HEK293 (cell line): ENCODE results near the gene CCDC57.

ENCODE experiments used
- CTCF ChIA-PET: fragments of 350-600 bp; formaldehyde crosslinking; extraction: SDS; loops from one replicate; lab custom pipeline; 2021; ENCODE audit warnings: antibody characterized with exemption; lab: Yijun Ruan, JAX
- POLR2A ChIA-PET: fragments of 300-600 bp; formaldehyde crosslinking; extraction: SDS; loops from one replicate; lab custom pipeline; 2020; ENCODE audit warnings: antibody characterized with exemption, inconsistent platforms; lab: Yijun Ruan, JAX
- H3K27ac ChIP-seq: fragments of 200-500 bp; sonication (Bioruptor generic); 2 replicates; pipeline ENCODE4 v1.5.1; 2014; ENCODE audit warnings: low read depth, low read length, control low read depth, inconsistent platforms; ENCODE audit errors: extremely low read depth
- H3K36me3 ChIP-seq, 2 experiments: fragments of 200-500 bp in 1 of 2; sonication (Bioruptor generic) in 1 of 2; 1 replicate in 1 of 2; 2 replicates in 1 of 2; pipeline ENCODE4 v1.5.1; 2014 to 2017; ENCODE audit warnings: inconsistent platforms in 2 of 2, low read length in 2 of 2; ENCODE audit not compliant: control insufficient read depth in 2 of 2, insufficient read depth in 1 of 2
- H3K4me1 ChIP-seq: fragments of 200-500 bp; sonication (Bioruptor generic); 2 replicates; pipeline ENCODE4 v1.5.1; 2014; ENCODE audit warnings: mild to moderate bottlenecking, low read length, inconsistent platforms; ENCODE audit not compliant: control insufficient read depth, insufficient read depth
- H3K4me3 ChIP-seq: 2 replicates; pipeline ENCODE4 v1.5.1; 2011; ENCODE audit warnings: low read depth, mild to moderate bottlenecking, control low read depth, low read length, moderate library complexity
- H3K9me3 ChIP-seq: fragments of 200-500 bp; sonication (Bioruptor generic); 2 replicates; pipeline ENCODE4 v1.5.1; 2014; ENCODE audit warnings: low read depth, low read length, inconsistent platforms; ENCODE audit not compliant: control insufficient read depth, insufficient read depth
- FEZF1 ChIP-seq: fragments of 450-650 bp; formaldehyde crosslinking; IDR thresholded peaks from 2 replicates; pipeline ENCODE4 v1.5.1; 2016; ENCODE audit warnings: missing biosample characterization, missing genetic modification characterization
- HOXA7 ChIP-seq: sonication (generic); formaldehyde crosslinking; IDR thresholded peaks from 2 replicates; pipeline ENCODE4 v1.8.1; 2022; ENCODE audit warnings: missing genetic modification reagents, borderline replicate concordance
- ZFP37 ChIP-seq: fragments of 450-650 bp; formaldehyde crosslinking; IDR thresholded peaks from 2 replicates; pipeline ENCODE4 v1.5.1; 2016; ENCODE audit warnings: missing biosample characterization, missing genetic modification characterization
- ZIC2 ChIP-seq: fragments of 450-650 bp; formaldehyde crosslinking; IDR thresholded peaks from 2 replicates; pipeline ENCODE4 v1.5.1; 2016; ENCODE audit warnings: missing biosample characterization, missing genetic modification characterization
- ZNF23 ChIP-seq: fragments of 450-650 bp; formaldehyde crosslinking; IDR thresholded peaks from 2 replicates; pipeline ENCODE4 v1.5.1; 2016; ENCODE audit warnings: missing biosample characterization, missing genetic modification characterization, borderline replicate concordance
- ZNF24 ChIP-seq: fragments of 450-650 bp; formaldehyde crosslinking; IDR thresholded peaks from 2 replicates; pipeline ENCODE4 v1.5.1; 2016; ENCODE audit warnings: missing biosample characterization, missing genetic modification characterization
- ZNF274 ChIP-seq, 2 experiments: fragments of 200-500 bp in 1 of 2; fragments of 450-650 bp in 1 of 2; sonication (Bioruptor generic) in 1 of 2; formaldehyde crosslinking in 1 of 2; IDR thresholded peaks; 2 replicates each; pipeline versions ENCODE4 v1.5.1 to v1.6.1; 2014 to 2016; ENCODE audit warnings: borderline replicate concordance in 1 of 2, inconsistent platforms in 1 of 2, low read length in 1 of 2, missing biosample characterization in 1 of 2, missing genetic modification characterization in 1 of 2
- ZNF341 ChIP-seq: fragments of 450-650 bp; formaldehyde crosslinking; IDR thresholded peaks from 2 replicates; pipeline ENCODE4; 2016; ENCODE audit warnings: low read depth, missing biosample characterization, missing genetic modification characterization
- ZNF548 ChIP-seq: fragments of 450-650 bp; formaldehyde crosslinking; IDR thresholded peaks from 2 replicates; pipeline ENCODE4 v1.5.1; 2016; ENCODE audit warnings: missing biosample characterization, missing genetic modification characterization
- ZSCAN30 ChIP-seq: fragments of 450-650 bp; IDR thresholded peaks from 2 replicates; pipeline ENCODE4 v1.5.1; 2018; ENCODE audit warnings: missing biosample characterization, mild to moderate bottlenecking, missing genetic modification characterization, moderate library complexity
- TF ChIP-seq, protein P1 (sequence below): fragments of 450-650 bp; formaldehyde crosslinking; IDR thresholded peaks from 2 replicates; pipeline ENCODE4 v1.5.1; 2016; ENCODE audit warnings: missing biosample characterization, missing genetic modification characterization
- TF ChIP-seq, protein P2 (sequence below): fragments of 450-650 bp; formaldehyde crosslinking; IDR thresholded peaks from 2 replicates; pipeline ENCODE4 v1.5.1; 2016; ENCODE audit warnings: missing biosample characterization, missing genetic modification characterization, borderline replicate concordance
- TF ChIP-seq, protein P3 (sequence below): fragments of 450-650 bp; formaldehyde crosslinking; IDR thresholded peaks from 2 replicates; pipeline ENCODE4 v1.5.1; 2017; ENCODE audit warnings: missing biosample characterization, missing genetic modification characterization
- TF ChIP-seq, protein P4 (sequence below): fragments of 450-650 bp; formaldehyde crosslinking; IDR thresholded peaks from 2 replicates; pipeline ENCODE4 v1.5.1; 2016; ENCODE audit warnings: missing biosample characterization, missing genetic modification characterization

The CCDC57 gene

DNA sequence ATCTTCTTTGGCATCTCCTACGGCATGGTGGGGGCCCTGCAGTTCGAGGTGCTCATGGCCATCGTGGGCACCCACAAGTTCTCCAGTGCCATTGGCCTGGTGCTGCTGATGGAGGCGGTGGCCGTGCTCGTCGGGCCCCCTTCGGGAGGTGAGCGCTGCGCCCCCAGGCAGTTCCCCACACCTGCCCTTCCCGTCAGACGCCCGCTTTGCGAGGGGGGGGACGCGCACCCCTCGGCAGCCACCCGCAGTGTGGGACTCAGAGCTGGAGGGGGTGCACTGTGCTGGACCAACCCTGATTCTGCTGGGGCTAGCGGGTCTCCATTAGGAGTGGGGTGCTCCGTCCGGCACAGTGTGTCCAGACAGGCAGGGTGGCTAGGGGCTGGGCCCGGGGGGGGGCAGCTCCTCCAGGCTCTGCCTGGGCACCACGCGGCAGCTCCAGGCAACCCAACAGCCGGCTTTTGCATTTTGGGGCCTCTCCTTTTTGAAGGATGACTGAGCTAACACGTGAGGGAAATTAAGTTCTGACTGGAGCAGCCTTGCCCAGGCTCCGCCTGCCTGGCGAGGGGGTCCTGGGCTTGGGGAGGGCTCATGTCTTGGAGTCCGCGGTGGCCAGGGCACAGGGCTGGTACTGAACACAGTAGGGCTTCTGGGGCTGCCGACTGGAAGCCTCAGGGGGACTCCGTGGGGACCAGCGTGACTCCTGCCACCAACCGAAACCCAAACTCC lies 25.3 kb upstream of the CCDC57 start:
- Histone ChIP-seq H3K4me1 (peaks cover 15% of the 10 kb centered on the region), H3K27ac (peak overlapping the region; percentile 58), H3K4me3 (no peak overlapping the region), H3K9me3 (no peaks in the 10 kb centered on the region), H3K36me3 (peaks cover 0 to 35% of the 10 kb centered on the region in 2 experiments; a peak in 1 of 3 replicates)
- CTCF ChIA-PET: interaction anchor here (0.6 to 2.4 kb wide), 7 partner anchors 9 to 211 kb away, joined by 3 to 10 read pairs (median 4); partner anchors contain the start of gene SLC16A3
- POLR2A ChIA-PET: interaction anchor here (2.4 kb wide), 1 partner anchor 55 kb away, joined by 9 read pairs; no protein-coding TSS in a partner anchor
- TF ChIP-seq FEZF1 (tag by site-specific recombination): no peak
- TF ChIP-seq ZNF23 (tag by site-specific recombination): no peak
- TF ChIP-seq ZNF548 (tag by site-specific recombination): no peak
- TF ChIP-seq ZNF24 (tag by site-specific recombination): no peak
- no peak for TF ChIP-seq ZNF341 (tag by site-specific recombination)
- no peak for TF ChIP-seq HOXA7 (CRISPR knock-in tag)
- TF ChIP-seq, protein P1, sequence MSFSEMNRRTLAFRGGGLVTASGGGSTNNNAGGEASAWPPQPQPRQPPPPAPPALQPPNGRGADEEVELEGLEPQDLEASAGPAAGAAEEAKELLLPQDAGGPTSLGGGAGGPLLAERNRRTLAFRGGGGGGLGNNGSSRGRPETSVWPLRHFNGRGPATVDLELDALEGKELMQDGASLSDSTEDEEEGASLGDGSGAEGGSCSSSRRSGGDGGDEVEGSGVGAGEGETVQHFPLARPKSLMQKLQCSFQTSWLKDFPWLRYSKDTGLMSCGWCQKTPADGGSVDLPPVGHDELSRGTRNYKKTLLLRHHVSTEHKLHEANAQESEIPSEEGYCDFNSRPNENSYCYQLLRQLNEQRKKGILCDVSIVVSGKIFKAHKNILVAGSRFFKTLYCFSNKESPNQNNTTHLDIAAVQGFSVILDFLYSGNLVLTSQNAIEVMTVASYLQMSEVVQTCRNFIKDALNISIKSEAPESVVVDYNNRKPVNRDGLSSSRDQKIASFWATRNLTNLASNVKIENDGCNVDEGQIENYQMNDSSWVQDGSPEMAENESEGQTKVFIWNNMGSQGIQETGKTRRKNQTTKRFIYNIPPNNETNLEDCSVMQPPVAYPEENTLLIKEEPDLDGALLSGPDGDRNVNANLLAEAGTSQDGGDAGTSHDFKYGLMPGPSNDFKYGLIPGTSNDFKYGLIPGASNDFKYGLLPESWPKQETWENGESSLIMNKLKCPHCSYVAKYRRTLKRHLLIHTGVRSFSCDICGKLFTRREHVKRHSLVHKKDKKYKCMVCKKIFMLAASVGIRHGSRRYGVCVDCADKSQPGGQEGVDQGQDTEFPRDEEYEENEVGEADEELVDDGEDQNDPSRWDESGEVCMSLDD: 0 out of 2 replicates have a peak, but pooled peaks have one; percentile 25
- no peak for TF ChIP-seq ZFP37 (tag by site-specific recombination)
- TF ChIP-seq, protein P2, sequence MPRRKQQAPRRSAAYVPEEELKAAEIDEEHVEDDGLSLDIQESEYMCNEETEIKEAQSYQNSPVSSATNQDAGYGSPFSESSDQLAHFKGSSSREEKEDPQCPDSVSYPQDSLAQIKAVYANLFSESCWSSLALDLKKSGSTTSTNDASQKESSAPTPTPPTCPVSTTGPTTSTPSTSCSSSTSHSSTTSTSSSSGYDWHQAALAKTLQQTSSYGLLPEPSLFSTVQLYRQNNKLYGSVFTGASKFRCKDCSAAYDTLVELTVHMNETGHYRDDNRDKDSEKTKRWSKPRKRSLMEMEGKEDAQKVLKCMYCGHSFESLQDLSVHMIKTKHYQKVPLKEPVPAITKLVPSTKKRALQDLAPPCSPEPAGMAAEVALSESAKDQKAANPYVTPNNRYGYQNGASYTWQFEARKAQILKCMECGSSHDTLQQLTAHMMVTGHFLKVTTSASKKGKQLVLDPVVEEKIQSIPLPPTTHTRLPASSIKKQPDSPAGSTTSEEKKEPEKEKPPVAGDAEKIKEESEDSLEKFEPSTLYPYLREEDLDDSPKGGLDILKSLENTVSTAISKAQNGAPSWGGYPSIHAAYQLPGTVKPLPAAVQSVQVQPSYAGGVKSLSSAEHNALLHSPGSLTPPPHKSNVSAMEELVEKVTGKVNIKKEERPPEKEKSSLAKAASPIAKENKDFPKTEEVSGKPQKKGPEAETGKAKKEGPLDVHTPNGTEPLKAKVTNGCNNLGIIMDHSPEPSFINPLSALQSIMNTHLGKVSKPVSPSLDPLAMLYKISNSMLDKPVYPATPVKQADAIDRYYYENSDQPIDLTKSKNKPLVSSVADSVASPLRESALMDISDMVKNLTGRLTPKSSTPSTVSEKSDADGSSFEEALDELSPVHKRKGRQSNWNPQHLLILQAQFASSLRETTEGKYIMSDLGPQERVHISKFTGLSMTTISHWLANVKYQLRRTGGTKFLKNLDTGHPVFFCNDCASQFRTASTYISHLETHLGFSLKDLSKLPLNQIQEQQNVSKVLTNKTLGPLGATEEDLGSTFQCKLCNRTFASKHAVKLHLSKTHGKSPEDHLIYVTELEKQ (tag by site-specific recombination): no peak

DNA sequence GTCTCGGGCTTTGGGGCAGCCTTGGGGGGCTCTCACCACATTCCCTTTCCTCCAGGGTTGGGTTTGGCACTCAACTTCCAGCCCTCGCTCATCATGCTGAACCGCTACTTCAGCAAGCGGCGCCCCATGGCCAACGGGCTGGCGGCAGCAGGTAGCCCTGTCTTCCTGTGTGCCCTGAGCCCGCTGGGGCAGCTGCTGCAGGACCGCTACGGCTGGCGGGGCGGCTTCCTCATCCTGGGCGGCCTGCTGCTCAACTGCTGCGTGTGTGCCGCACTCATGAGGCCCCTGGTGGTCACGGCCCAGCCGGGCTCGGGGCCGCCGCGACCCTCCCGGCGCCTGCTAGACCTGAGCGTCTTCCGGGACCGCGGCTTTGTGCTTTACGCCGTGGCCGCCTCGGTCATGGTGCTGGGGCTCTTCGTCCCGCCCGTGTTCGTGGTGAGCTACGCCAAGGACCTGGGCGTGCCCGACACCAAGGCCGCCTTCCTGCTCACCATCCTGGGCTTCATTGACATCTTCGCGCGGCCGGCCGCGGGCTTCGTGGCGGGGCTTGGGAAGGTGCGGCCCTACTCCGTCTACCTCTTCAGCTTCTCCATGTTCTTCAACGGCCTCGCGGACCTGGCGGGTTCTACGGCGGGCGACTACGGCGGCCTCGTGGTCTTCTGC lies 24.6 kb upstream of the CCDC57 start:
- ChIA-PET POLR2A (interaction anchor here (1.1 to 2.5 kb wide), 4 partner anchors 13 to 55 kb away, joined by 3 to 13 read pairs (median 6); no protein-coding TSS in a partner anchor), CTCF (interaction anchor here (0.6 to 3.1 kb wide), 23 partner anchors 9 to 212 kb away, joined by 3 to 27 read pairs (median 5); partner anchors contain the start of gene CD7)
- no peak overlapping the region for H3K4me3 ChIP-seq
- peaks cover 15% of the 10 kb centered on the region for H3K4me1 ChIP-seq
- peaks cover 0 to 28% of the 10 kb centered on the region in 2 experiments; a peak in 1 of 3 replicates for H3K36me3 ChIP-seq
- no peaks in the 10 kb centered on the region for H3K9me3 ChIP-seq
- no peak overlapping the region for H3K27ac ChIP-seq
- TF ChIP-seq ZSCAN30 (tag by site-specific recombination) (no peak), ZIC2 (tag by site-specific recombination) (no peak), ZNF274 (IDR thresholded peaks at IDR 0.05; ENCODE audit: low read length) (no peak), ZNF274 (tag by site-specific recombination; IDR thresholded peaks at IDR 0.05; ENCODE audit: borderline replicate concordance) (no peak)
- TF ChIP-seq, protein P3, sequence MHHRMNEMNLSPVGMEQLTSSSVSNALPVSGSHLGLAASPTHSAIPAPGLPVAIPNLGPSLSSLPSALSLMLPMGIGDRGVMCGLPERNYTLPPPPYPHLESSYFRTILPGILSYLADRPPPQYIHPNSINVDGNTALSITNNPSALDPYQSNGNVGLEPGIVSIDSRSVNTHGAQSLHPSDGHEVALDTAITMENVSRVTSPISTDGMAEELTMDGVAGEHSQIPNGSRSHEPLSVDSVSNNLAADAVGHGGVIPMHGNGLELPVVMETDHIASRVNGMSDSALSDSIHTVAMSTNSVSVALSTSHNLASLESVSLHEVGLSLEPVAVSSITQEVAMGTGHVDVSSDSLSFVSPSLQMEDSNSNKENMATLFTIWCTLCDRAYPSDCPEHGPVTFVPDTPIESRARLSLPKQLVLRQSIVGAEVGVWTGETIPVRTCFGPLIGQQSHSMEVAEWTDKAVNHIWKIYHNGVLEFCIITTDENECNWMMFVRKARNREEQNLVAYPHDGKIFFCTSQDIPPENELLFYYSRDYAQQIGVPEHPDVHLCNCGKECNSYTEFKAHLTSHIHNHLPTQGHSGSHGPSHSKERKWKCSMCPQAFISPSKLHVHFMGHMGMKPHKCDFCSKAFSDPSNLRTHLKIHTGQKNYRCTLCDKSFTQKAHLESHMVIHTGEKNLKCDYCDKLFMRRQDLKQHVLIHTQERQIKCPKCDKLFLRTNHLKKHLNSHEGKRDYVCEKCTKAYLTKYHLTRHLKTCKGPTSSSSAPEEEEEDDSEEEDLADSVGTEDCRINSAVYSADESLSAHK (tag by site-specific recombination): no peak
- TF ChIP-seq, protein P4, sequence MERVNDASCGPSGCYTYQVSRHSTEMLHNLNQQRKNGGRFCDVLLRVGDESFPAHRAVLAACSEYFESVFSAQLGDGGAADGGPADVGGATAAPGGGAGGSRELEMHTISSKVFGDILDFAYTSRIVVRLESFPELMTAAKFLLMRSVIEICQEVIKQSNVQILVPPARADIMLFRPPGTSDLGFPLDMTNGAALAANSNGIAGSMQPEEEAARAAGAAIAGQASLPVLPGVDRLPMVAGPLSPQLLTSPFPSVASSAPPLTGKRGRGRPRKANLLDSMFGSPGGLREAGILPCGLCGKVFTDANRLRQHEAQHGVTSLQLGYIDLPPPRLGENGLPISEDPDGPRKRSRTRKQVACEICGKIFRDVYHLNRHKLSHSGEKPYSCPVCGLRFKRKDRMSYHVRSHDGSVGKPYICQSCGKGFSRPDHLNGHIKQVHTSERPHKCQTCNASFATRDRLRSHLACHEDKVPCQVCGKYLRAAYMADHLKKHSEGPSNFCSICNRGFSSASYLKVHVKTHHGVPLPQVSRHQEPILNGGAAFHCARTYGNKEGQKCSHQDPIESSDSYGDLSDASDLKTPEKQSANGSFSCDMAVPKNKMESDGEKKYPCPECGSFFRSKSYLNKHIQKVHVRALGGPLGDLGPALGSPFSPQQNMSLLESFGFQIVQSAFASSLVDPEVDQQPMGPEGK (tag by site-specific recombination): no peak
